GM19328 (cell line): ENCODE measurements around the gene MLLT1.

ENCODE experiments used
- ATAC-seq: cut with Tn5 transposase; IDR thresholded peaks from one replicate; pipeline ENCODE4 v1.9.1; 2021; ENCODE audit warnings: mild to moderate bottlenecking, moderate library complexity; ENCODE audit not compliant: unreplicated experiment

Gene MLLT1

DNA sequence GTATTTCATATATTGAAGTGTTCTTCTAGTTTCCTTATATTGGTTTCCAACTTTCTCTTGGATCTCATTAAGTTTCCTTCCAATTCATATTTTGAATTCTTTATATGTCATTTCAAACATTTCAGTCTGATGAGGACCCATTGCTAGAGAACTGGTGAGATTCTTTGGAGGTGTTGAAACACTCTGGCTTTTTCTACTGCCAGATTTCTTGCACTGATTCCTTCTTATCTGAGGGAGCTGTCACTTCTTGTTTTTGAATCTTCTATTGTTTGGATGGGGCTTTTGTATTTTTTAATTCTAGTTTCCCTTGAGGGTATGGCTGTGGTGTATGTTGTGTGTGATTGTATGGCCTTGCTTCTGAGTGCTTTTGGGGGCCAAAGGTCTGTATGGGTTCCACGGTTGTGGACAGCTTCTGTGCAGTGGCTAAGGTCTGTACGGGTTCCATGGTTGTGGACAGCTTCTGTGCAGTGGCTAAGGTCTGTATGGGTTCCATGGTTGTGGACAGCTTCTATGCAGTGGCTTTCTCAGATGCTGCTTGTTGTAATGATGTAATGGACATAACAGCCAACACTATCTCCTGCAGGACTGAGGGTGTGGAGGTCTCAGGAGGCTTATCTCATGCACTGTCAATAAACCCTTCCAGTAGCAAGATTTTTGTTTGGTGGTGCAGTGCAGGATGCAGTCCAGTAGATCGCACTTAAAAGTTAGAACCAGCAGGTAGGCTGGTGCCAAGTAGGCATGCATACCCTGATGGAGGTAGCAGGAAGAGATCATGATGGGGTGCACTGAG lies 107.5 kb downstream of the MLLT1 start:
- no peak for ATAC-seq

DNA sequence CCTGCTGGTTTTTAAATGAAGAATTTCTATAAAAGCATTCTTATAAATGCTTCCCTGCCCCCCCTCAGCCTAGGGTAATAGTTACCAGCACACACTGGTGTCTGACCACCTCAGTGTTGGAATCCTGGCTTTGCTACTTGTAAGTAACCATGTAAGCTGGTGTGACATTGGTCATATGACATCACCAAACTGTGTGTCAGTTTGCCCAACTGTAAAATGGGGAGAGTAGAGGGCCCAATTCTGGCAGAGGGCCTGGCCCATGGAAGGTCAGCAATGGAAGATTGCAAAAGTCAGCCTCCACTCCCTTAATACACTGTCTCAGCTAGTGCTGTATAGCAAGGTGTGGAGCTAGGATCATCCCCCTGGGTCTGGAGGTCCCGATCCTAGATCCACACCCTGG lies 112.7 kb downstream of the MLLT1 start:
- ATAC-seq = no peak

DNA sequence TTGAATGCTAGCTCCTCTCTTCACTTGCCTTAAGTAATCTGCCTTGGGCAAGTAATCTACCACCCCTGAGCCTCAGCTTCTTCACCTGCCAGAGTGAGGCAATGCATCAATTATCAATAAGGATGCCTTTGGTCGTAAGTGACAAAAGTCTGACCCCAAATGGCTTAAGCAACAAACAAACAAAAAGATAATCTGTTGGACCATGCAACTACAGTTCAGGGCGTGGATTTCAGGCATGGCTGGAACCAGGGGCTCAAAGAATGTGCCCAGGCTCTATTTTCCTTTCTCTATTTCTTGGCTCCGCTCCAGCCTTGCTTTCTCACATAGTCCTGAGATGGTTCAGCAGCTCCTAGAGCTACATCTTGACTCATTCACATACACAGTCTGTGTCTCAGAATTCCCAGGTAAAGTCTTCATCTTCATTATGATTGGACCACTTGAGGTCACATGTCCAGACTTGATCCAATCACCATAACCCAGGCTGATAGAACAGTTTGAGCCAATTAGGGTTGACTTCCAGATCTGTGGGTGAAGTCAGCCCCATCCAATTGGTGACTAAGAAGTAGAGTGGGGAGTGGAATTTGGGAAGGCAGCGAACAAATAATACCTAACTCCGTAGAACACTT lies 114.8 kb downstream of the MLLT1 start:
- ATAC-seq = no peak

DNA sequence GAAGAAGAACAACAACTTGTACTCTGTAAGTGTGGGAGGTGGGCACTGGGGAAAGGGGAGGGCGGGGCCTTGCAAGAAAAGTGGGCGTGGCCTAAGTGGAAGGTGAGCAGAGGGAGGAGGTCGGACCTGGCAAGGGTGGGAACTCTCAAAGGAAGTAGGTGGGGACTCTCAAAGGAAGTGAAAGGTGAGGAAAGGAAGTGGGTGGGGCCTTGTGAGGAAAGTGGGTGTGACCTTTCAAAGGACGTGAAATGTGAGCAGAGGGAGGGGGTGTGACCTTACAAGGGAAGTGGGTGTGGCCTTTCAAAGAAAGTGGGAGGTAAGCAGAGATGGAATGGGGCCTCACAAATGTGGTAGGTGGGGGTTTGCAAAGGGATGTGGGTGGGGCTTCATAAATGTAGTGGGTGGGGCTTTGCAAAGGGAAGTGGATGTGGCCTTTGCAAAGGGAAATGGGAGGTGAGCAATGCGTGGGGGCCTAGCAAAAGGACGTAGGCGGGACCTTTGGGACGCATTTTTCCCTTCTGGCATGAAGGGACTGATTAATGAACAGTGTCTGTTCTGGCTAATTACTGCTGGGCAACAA lies 118.4 kb downstream of the MLLT1 start:
- no peak for ATAC-seq
